ENCODE measurements around the gene A1BG. TPM values are rescaled to one million over a fixed set of nuclear protein-coding genes. Genes with fewer than 3 reads are reported as not detected.

A1BG gene
- total RNA-seq, 1 experiment from 2014 or later: 1.2 TPM

GRCh38 chr19:58400316-58400915 is 47.1 kb upstream of the A1BG start:
- DNase-seq (ENCODE audit: low read depth, low spot score): no peak
- Histone ChIP-seq H4K20me1 (ENCODE audit: insufficient read depth) (no peaks in the 10 kb centered on the region), H3K27ac (ENCODE audit: low read depth, low read length) (peak overlapping the region; percentile 60; the same call in 1 of the 2 replicates), H2AFZ (ENCODE audit: low read depth, low read length, poor library complexity, severe bottlenecking) (no peak overlapping the region), H3K79me2 (ENCODE audit: insufficient read depth, low read length) (peaks cover 15% of the 10 kb centered on the region), H3K4me1 (ENCODE audit: control insufficient read depth in 1 of 2, insufficient read depth in 2 of 2, low read length in 2 of 2) (peaks cover 16 to 27% of the 10 kb centered on the region in 2 experiments), H3K9ac (ENCODE audit: low read length) (peak overlapping the region; percentile 55), H3K9me3 (ENCODE audit: control insufficient read depth in 1 of 2, insufficient read depth in 1 of 2, low read depth in 1 of 2, low read length in 2 of 2) (no peaks in the 10 kb centered on the region), H3K36me3 (ENCODE audit: control insufficient read depth in 1 of 2, insufficient read depth in 2 of 2, low read length in 2 of 2) (no peaks in the 10 kb centered on the region), H3K27me3 (ENCODE audit: insufficient read depth, low read length) (no peaks in the 10 kb centered on the region), H3K4me3 (replicated peaks in 1 of 2; ENCODE audit: low read depth in 1 of 2, low read length in 2 of 2) (peak overlapping the region; percentile 45 to 83), H3K4me2 (ENCODE audit: low read length) (peak overlapping the region; percentile 97), H3K9me2 (ENCODE audit: insufficient read depth) (no peaks in the 10 kb centered on the region)
- TF ChIP-seq ATF3 (IDR thresholded peaks at IDR 0.05) (no peak), EZH2 (IDR thresholded peaks at IDR 0.05) (no peak), POLR2AphosphoS5 (IDR thresholded peaks at IDR 0.05; ENCODE audit: low read depth, low read length) (no peak), ZBTB33 (IDR thresholded peaks at IDR 0.05; ENCODE audit: extremely low read depth, insufficient replicate concordance, low read length) (no peak), ZNF274 (IDR thresholded peaks at IDR 0.05; ENCODE audit: low read depth, low read length) (no peak), POLR2A (IDR thresholded peaks at IDR 0.05; ENCODE audit: borderline replicate concordance, extremely low read depth, insufficient read depth, insufficient read length) (no peak), SP1 (IDR thresholded peaks at IDR 0.05; ENCODE audit: low read depth) (no peak), CBX3 (IDR thresholded peaks at IDR 0.05; ENCODE audit: low read depth) (no peak), ZFX (IDR thresholded peaks at IDR 0.05) (no peak), ELF1 (IDR thresholded peaks at IDR 0.05; ENCODE audit: borderline replicate concordance, low read depth) (no peak), FOSL1 (IDR thresholded peaks at IDR 0.05; ENCODE audit: low read depth) (no peak)
- TF ChIP-seq, protein P1, sequence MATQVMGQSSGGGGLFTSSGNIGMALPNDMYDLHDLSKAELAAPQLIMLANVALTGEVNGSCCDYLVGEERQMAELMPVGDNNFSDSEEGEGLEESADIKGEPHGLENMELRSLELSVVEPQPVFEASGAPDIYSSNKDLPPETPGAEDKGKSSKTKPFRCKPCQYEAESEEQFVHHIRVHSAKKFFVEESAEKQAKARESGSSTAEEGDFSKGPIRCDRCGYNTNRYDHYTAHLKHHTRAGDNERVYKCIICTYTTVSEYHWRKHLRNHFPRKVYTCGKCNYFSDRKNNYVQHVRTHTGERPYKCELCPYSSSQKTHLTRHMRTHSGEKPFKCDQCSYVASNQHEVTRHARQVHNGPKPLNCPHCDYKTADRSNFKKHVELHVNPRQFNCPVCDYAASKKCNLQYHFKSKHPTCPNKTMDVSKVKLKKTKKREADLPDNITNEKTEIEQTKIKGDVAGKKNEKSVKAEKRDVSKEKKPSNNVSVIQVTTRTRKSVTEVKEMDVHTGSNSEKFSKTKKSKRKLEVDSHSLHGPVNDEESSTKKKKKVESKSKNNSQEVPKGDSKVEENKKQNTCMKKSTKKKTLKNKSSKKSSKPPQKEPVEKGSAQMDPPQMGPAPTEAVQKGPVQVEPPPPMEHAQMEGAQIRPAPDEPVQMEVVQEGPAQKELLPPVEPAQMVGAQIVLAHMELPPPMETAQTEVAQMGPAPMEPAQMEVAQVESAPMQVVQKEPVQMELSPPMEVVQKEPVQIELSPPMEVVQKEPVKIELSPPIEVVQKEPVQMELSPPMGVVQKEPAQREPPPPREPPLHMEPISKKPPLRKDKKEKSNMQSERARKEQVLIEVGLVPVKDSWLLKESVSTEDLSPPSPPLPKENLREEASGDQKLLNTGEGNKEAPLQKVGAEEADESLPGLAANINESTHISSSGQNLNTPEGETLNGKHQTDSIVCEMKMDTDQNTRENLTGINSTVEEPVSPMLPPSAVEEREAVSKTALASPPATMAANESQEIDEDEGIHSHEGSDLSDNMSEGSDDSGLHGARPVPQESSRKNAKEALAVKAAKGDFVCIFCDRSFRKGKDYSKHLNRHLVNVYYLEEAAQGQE (IDR thresholded peaks at IDR 0.05; ENCODE audit: low read depth): no peak
- ChIA-PET RAD21 (ENCODE audit: low non-redundant PET in 1 of 2, low total read pairs in 2 of 2, uncharacterized antibody in 2 of 2, unreplicated experiment in 2 of 2) (no interaction called here), CTCF (no interaction called here), POLR2A (no interaction called here)
- intact Hi-C loops (cut with micrococcal nuclease): no loop called here
- no TSS peak for BruUV-seq (replicated peaks)
- no peak for ATAC-seq
